HG03135 (cell line): ENCODE results near the gene TEKT4.
"Not testable (repeated sequence)": the region's sequence is repeated elsewhere in the genome, so short reads cannot be mapped to it uniquely, and the experiment has no call there.

ENCODE experiments used
- ATAC-seq: cut with Tn5 transposase; IDR thresholded peaks from one replicate; pipeline ENCODE4 v1.9.1; 2021; ENCODE audit warnings: mild to moderate bottlenecking, moderate library complexity; ENCODE audit not compliant: unreplicated experiment

The TEKT4 gene, protein sequence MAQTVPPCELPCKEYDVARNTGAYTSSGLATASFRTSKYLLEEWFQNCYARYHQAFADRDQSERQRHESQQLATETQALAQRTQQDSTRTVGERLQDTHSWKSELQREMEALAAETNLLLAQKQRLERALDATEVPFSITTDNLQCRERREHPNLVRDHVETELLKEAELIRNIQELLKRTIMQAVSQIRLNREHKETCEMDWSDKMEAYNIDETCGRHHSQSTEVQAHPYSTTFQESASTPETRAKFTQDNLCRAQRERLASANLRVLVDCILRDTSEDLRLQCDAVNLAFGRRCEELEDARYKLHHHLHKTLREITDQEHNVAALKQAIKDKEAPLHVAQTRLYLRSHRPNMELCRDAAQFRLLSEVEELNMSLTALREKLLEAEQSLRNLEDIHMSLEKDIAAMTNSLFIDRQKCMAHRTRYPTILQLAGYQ

DNA sequence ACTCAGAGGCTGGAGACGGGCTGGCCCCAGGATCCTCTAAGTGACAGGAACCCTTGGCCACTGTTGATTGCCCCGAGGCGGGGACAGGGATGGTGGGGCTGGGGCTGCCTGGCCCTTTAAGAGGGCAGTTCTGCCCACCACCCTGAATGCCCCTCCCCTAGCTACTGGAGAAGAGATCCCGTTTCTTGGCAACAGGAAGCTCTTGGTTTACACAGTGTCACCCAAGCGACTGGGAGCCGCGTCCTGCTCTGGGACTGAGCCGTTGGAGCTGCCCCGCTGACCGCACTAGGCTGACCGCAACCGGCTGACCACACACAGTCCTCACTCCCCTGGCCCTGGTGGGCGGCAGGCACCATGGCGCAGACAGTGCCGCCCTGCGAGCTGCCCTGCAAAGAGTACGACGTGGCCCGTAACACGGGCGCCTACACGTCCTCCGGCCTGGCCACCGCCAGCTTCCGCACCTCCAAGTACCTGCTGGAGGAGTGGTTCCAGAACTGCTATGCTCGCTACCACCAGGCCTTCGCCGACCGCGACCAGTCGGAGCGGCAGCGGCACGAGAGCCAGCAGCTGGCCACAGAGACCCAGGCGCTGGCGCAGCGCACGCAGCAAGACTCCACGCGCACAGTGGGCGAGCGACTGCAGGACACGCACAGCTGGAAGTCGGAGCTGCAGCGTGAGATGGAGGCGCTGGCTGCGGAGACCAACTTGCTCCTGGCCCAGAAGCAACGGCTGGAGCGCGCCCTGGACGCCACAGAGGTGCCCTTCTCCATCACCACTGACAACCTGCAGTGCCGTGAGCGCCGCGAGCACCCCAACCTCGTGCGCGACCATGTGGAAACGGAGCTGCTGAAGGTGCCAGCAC, at the start of gene TEKT4:
TEKT4 (plus strand) TSS at position 205 of the 862 bp plus-strand sequence; CDS start at position 355, 150 bp downstream.
- ATAC-seq = no peak

DNA sequence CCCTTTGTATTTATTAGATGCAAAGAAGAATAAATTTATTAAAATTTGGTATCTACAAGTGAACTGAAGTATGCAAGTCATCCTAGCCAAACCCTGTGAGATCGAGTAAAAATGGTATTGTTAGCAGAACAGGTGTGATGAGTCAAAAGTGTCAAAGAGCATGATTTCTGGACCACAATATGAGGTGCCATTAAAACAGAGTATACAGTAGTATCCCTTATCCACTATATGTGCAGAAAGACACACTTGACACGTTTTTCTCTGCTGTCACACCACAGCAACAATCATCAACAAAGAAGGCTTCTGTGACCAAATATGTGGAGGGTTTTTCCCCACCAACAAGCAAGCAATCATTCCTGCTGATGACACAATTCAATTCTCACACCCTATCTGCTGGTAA, 32.0 kb upstream of the TEKT4 start:
- ATAC-seq = not testable (repeated sequence)

DNA sequence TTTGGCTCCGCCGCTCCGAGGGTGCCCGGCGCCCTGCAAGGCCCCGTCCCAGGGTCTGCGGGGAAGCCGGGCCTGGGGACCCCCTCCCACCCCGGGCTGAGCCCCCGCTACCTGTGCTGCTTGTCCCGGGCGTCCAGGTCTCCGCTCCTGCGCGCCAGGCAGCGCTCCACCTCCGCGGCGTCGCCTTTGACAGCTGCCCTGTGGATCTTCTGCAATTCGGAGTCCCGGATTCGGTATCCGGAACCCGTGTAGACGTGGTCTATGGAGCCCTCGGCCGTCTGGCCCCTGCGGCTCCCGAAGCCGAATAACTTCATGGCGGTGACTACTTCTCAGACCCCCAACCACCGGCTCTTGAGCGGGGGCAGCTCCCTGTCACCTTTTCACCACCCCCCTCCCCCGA, 14.4 kb upstream of the TEKT4 start:
- not testable (repeated sequence) for ATAC-seq

DNA sequence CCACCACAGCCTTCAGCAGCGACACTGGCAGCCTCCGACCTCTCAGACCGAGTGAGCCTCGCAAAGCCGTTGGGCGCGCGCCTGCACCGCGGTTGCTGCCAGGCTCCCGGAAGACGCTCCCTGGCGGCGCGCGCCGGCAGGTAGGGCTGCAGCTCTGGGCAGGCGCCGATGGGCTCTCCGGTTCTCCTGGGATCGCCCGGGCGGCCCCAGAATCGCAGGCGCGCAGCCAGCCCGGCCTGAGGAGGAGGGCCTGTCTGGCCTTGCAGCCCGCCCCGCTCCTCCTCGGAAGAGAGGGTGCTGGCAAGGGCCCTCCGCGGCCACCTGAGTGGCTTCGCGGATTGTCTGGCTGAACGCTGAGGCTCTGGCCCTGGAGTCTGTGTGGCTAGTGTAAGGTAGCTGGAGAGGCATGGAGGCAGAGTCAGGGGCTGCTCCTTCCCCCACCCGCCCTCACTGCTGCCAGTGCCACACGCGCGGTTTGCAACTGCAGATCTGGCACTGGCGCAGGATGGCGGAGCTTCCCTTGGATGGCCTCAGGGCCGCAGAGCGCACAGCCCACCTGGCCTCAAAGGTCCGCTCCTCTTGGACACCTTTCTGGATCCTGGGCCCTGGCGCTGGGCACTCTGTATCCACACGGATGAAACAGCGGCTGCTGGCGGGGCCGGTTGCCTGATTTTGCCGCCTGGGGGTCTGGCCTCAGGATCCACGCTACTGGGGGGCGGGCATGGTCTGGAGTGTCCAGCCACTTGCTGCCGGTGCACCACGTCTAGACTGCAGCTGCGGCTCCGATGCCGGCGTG, 13.7 kb upstream of the TEKT4 start:
- ATAC-seq = not testable (repeated sequence)

DNA sequence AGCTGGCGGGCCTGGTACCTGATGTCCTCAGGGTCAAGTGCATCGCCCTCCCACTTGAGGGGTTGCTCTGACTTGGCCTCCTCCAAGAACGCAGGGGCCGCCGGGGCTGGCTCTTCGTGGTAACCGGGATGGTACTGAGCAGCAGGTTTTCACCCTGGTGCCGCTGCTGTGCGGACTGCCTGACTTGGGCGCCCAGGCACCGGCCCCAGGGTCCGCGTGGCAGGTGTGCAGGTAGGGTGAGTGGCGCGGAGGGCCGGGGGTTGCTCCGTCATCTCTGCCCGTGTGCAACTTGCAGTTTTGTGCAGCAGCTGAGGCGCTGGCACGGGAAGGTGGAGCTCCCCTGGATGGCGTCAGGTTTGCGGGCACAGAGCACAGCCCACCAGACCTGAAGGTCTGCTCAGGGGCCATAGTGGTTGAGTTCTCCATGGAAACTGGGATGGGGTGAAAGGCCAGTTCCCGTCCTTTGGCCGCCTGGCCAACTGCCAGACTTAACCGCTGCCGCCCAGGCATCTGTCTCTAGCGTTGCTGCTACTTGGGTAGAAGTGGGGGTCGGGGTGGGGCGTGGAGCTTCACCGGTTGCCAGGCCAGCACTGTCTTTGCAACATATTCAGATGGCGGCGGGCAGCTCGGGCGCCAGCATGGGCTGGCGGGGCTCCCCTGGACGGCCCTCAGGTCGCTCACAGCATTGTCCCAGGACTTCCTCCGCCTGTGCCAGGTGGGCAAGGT, 12.9 kb upstream of the TEKT4 start:
- not testable (repeated sequence) for ATAC-seq

DNA sequence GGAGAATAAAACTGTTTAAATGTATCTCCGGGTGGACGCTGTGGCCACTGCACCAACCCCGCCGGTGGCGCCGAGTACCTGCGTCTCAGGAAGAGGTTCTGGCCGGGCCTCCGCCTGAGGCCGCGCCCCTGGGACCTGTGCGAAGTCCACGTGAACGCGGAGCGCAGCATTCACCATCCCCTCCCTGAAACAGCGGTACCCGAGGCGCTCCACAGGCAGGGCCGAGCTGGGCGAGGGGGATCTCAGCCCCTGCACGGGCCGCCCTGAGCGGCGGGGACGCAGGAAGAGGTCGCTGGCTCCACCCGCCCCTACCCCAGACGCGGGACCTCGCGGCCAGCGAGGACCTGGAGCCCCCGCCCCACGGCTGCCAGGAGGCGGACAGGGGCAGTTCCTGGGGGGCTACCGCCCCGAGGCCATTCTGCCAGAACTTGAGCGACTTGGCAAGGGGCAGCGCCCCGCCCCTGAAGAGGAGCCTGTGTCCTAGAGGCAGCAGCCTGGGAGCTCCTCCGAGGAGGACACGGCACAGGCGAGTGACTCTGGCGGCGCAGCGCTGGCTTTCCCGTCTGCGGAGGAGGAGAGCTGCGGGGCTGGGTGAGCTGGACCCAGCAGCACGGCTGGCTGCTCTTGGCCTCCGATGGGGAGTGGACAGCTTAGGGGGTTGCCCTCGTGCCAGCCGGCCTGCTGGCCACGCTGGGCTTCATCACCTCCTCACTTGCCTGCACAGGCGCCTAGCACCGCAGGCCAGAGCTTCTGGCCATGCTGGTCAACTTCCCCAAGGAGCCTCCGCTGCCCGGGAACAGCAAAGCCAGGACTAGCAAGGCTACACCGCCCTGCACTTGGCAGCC, 9.7 kb upstream of the TEKT4 start:
- ATAC-seq = no peak

DNA sequence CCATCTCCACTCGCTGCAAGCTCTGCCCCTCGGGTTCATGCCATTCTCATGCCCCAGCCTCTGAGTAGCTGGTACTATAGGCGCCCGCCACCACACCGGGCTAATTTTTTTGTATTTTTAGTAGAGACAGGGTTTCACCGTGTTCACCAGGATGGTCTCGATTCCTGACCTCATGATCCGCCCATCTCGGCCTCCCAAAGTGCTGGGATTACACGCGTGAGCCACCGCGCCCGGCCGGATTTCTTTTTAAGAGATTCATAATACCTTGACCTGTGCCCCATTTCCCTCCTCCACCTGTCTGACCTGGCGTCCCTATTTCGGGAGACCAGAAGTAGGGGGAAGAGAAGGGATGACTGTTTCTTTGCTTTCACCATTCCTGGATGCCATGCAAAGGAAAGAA, 8.3 kb upstream of the TEKT4 start:
- not testable (repeated sequence) for ATAC-seq

DNA sequence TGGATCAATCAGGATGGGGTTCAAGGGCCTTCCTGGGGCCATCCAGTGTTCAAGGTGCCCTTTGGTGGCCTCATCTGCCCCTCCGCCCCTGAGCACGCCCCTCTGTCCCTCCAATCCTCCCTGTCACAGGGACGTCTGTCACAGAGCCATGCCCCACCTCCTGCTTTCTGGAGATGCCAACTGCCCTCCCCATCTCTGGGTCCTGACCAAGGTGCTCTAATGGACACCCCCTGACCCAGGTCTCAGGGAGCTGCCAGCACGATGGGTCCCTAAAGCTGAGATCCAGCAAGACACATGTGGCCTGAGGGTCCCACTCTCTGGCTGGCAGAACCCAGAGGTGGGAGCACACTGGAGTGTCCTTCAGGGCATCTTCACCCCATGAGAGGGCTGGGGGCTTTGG, 2.1 kb upstream of the TEKT4 start:
- no peak for ATAC-seq

DNA sequence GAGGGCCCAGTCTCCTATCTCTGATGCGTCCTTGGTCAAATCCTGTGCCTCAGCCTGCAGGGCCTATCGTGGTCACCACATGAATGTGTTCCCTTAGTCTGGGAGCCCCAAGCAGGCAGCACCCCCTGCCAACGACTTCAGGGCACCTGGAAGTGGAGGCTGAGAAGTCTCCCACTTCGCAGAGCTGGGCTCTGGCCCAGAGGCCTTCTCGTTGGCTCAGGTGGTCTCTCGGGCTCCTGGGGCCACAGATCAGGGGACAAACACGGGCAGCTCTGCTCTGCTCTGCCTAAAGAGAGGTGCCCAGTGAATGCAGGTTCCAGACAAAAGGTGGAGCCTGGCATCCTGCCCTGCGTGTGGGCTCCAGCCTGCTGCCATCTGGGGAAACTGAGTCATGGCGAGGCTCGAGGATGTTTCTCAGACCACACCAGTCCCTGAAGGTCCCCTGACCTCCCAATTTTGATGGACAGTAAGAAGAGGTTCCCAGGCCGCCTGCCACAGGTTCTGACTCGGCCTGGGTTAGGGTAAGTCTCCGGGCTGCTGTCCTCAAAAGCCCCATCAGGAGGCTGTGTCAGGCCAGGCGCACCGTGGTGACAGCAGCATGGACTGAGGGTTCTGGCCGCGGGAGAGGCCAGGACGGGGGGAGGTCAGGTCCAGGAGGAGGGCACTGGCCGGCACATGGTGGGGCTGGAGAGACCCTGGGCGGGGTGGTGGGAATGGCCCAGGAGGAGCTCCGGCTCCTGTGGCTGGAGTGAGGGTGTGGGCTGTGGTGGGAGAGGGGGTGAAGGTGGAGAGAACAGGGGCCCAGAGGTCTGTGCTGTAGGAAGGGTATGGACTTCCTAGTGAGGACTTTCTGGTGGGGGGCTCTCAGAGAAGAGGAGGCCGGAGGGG, 1.4 kb upstream of the TEKT4 start:
- ATAC-seq = no peak

DNA sequence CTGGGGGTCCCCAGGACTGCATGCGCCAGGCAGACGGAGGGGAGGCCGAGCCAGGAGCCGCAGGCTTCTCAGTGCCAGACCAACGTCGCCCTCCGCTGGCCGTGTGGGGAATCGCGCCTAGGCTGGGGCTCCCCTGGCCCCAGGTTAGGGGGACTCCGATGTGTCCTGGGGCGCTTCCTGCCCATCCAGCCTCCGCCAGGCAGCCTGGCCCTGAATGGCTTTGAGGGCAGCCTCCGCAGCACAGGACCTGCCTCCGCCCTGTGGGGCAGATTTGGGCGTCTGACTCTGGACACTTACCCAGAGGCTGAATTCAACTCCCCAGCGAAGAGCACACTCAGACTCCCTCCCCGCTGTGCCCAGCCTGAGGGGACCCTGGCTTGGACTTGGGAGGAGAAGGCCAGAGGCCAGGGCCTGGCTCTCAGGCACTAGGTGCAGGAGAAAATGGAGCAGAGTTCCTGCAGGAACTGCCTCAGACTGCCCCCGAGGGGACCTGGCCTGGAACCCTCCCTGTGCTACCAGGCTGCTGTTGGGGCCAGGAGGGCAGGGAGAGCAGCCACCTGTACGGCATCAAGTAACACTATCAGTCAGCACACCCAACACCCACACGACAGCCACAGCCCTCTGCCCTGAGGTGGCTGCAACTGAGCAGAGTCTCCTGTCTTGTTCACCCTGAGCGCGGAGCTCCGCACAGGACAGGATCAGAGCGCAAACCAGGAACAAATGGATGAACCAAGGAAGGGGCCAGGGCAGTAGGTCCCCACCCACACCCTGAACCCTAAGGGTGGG, 597 bp upstream of the TEKT4 start:
- no peak for ATAC-seq

DNA sequence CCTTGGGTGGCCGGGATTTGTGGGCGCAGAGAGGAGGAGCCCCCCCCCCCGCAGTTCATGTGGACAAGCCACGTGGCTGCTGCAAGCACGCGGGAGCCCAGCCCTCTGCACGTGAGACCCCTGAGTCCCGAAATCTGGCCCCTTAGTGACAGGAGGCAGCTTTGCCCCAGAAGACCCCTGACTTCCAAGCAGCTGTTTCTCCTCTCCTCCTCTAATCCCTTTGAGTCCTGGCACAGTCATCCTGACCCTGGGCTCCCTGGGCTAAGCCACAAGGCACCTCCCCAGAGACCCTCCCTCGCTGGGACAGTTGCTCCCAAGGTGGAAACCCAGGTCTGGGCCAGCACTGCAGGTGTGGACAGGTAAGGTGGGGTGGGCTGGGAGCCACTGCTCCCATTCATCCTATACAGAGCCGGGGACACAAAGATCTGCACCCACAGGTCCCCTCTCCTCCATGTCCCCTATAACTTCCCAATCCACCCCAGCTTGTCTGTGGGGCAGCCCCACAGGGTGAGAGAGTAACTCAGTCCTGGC, 923 bp downstream of the TEKT4 start:
- ATAC-seq = no peak

DNA sequence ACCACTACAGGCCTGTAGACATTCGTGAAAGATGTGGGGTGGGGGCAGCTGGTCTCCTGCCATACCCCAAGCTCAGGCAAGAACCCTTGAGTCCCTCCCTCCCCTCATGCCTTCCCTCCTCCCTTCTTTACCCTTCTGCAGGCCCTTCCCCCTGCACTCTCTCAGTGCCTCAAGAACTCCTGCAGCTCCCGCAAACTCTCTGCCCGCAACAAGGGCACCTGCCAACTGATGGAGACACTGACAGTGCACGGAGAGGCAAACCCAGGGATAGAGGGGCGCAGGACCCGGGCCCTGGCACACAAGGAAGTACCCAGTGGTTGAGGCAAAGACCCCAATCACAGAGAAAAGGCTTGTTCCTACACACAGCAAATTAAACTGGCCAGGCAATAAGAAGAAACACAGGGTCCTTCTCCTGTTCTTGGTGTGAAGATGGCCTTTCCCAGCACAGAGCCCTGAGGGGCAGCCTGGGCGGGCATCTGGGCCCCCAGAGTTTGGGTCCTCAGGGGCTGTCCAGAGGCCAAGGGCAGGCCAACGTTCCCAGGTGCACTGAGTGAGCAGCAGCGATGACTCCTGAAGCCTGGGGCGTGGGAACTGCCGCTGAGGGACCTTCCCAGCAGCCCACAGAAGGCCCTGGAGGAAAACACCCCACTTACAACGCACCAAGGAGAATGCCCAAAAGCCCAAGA, 1.6 kb downstream of the TEKT4 start:
- ATAC-seq = no peak

DNA sequence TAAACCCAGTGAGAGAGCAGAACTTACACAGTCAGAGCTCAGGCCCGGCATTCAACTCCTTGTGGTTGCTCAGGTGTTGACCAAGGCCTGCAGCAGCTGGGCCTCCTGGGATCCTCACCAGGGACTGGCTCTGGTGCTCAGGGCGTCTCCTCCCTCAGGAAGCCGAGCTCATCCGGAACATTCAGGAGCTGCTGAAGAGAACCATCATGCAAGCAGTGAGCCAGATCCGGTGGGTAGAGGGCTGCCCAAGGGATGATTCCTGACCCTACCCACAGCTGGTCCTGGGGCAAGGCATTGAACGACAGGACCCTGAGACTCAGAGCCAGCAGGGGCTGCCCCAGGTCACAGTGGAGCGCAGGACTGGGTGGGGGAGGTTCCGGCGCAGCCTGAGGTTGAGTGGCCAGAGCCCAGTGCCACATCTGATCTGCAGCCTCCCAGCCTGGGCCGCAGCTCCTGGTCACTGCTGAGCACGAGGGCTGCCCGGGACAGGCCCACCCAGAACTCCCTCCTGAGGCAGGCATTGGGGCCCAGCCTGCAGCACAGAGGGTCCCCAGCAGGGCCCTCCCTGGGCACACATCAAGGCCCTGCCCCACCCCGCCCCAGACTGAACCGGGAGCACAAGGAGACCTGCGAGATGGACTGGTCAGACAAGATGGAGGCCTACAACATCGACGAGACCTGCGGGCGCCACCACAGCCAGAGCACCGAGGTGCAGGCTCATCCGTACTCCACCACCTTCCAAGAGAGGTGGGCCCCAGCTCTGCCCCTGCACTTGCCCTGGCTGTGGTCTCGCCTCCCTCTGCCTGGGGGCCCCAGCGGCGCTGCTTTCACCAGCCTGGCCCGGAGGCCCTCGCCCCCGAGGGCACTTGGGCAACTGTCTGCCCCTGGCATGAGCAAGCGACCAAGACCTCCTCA, 2.4 kb downstream of the TEKT4 start:
- peak; percentile 12 for ATAC-seq

DNA sequence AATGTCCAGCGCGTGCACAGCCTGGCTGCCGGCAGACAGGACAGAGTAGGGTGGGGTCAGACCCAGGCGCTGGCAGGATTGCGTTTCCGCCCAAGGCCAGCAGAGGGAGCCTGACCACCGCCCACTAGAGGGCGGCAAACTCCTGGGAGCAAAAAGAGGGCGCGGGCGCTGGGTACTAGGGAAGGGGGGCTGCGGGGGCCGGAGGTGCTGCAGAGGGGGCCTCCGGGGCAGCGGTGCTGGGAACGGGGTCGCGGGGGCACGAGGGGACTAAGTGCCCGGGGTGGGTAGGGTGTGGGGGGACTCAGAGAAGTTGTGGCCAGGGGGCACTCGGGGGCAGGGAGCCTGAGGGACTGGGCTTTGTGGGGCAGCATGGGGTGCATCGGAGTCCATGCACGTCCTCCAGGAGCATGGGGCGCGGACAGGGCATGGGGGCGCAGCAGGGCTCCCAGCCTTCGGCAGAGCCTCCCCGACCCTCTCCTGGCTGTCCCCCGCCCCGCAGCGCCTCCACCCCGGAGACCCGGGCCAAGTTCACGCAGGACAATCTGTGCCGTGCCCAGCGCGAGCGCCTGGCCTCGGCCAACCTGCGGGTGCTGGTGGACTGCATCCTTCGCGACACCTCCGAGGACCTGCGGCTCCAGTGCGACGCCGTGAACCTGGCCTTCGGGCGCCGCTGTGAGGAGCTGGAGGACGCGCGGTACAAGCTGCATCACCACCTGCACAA, 3.2 kb downstream of the TEKT4 start:
- ATAC-seq = peak; percentile 74
